Tibial nerve (tissue), 3 donors: ENCODE results near the gene SMG1.

ENCODE experiments used
- CTCF ChIP-seq, 5 experiments: fragments of 200-600 bp in 3 of 5; fragments of 450-650 bp in 2 of 5; sonication (generic) in 3 of 5; IDR thresholded peaks; one replicate each; pipeline ENCODE4 v1.5.1; 2016 to 2019; ENCODE audit warnings: antibody characterized with exemption in 5 of 5, mild to moderate bottlenecking in 3 of 5, moderate library complexity in 2 of 5
- POLR2A ChIP-seq, 2 donors: fragments of 450-650 bp; IDR thresholded peaks; one replicate each; pipeline ENCODE4 v1.6.1; 2017; ENCODE audit warnings: antibody characterized with exemption in 2 of 2, mild to moderate bottlenecking in 2 of 2, moderate library complexity in 2 of 2

GRCh38 chr16:18797746-18798145, 128.5 kb downstream of the SMG1 start:
- TF ChIP-seq CTCF (IDR thresholded peaks at IDR 0.05) (no peak), POLR2A (IDR thresholded peaks at IDR 0.05) (no peak)
